GM19043 (cell line): ENCODE measurements around the gene CTNNAL1.

Source experiments
- ATAC-seq: cut with Tn5 transposase; IDR thresholded peaks from one replicate; pipeline ENCODE4 v1.9.1; 2021; ENCODE audit warnings: low read depth; ENCODE audit not compliant: unreplicated experiment

The CTNNAL1 gene

DNA sequence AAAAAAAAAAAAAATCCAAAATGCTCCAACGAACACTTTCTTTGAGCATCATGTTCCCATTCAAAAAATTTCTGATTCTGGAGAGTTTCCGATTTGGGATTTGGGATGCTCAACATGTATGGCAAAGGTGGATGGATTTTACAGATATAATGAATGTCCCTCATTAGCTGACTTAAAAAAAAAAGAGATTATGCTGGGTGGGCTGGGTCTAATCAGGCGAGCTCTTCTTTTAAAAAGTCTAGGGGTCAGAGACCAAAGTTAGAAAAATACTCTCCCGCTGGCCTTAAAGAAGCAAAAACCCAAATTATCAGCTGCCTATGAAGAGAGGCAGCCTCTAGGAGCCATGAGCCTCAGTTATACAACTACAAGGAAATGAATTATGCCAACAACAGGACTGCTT is 15.2 kb upstream of the CTNNAL1 start:
- no peak for ATAC-seq

DNA sequence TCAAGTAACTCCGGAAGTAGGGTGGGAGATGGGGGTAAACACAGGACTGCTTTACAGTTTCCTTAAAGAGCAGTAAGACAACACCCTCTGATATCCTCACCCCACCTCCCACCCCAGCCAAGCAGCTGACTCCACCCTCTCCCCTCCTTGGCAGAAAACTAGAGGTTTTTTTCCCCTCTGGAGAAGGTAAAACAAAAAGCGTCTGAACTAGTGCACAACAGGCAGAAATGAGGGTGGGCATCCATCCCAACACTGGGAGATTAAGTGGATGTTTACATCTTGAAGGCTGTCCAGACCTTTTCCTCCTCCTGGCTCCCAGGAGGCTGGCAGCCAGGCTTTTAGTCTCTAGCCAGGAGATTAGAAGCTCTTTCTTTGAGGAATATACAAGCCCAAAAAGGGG is 13.9 kb upstream of the CTNNAL1 start:
- ATAC-seq: no peak

- no peak for ATAC-seq
These were observed 13.0 kb upstream of the CTNNAL1 start for GRCh38 chr9:109026306-109026705.

DNA sequence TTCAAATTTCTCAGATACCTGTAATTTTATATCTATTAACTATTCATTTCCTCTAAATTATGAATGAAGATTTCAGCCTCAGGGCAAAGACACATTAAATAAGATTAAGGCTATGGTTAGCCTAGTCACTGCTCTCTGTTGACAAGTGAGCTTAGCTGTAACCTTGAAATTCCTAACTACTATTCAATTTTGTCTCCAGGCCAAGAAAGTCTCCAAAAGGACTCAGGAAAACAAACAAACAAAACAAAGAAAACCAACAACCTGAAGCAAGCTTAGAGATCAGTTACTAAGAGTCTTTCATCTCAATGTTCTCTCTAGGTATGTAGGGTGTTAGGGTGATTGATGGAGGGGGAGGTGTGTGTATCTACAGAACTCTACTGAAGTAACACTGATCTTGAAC is 9.6 kb upstream of the CTNNAL1 start:
- ATAC-seq: no peak

- no peak for ATAC-seq
These were observed 7.5 kb upstream of the CTNNAL1 start for GRCh38 chr9:109020581-109021511.

DNA sequence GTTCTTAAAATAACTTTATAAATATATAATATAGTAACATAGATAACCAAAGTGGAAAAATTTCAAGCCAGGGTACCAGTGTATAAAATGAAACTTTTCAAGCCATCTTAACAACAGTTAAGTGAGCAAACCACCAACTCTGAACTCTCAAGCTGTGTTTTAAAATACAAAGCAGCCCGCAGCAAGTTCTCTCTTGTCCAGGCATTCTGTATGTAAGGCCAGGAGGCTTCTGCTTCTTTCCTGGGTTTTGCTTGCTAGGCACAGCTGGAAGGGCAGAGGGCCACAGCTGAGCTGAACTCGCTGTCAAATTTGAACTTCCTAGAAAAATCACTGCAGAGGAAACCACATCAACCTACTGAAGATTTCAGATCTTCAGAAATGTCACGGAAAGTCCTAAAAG is 6.8 kb upstream of the CTNNAL1 start:
- ATAC-seq: no peak

- no peak for ATAC-seq
These were observed 6.1 kb upstream of the CTNNAL1 start for GRCh38 chr9:109019420-109019819.

- ATAC-seq: peak; percentile 42
These were observed 4.2 kb upstream of the CTNNAL1 start for GRCh38 chr9:109017493-109017892.

DNA sequence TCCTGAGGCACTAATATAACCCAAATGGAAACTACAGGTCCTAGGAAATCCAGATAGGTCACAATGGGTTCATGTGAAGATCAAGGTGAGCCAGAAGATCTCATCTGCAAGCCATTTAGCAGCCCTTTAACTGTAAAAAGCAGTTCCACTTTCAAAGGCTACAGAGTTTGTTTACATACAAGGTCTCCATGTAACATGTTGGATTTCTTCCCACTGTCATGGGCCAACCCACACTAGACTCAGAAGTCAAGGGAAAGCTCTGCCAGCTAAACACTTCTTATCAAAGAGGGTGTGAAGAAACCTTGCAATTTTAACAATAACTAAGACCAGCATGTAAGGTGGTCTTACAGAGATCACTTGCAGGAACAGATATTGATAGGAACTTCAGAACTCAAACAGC is 3.8 kb upstream of the CTNNAL1 start:
- ATAC-seq: no peak

- ATAC-seq: no peak
These were observed 2.8 kb upstream of the CTNNAL1 start for GRCh38 chr9:109016132-109016531.

- ATAC-seq: no peak
These were observed 1.4 kb upstream of the CTNNAL1 start for GRCh38 chr9:109014608-109015280.

GRCh38 chr9:109013679-109014607 is 644 bp upstream of the CTNNAL1 start:
- no peak for ATAC-seq

GRCh38 chr9:109012009-109012875 is 1.1 kb downstream of the CTNNAL1 start:
- ATAC-seq: peak; percentile 22

DNA sequence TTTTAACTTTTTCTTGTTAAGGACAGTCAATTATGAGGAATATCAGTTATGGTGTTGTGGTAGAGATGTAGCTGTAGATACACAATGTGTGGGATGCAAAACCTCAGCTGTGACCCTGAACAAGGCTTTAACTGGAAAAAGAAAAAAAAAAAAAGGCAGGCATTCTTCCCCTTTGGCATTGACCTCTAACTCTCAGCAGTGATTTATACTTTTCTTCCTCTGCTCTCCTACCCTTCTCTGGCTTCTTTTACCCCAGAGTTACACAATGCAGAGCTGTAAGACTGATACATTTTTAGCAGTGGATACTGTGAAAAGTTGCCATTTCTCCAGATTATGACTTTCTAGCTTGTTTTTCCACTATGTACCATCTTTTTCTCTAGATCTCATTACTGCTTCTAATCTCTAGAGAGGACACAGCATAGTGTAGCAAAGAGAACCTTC is 2.0 kb downstream of the CTNNAL1 start:
- ATAC-seq: no peak

DNA sequence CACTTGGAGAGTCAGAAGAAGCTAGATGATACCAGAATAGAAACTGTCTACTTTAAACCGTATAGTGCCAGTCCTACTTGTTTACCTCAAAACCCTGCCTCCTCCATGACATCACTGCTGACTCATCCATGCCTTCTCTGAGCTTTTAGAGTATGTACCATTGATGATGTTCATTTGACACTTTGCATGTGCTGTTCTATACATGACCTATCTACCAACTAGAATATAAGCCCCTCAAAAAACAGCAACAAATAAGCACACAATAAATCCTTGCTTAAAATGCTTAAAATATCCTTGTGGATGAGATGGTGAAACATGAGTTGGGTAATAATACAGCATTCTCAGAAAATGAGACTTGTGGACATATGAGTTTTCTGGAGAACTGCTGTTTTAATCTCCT is 2.6 kb downstream of the CTNNAL1 start:
- ATAC-seq: peak; percentile 35

GRCh38 chr9:109005678-109006077 is 7.6 kb downstream of the CTNNAL1 start:
- ATAC-seq: no peak

- ATAC-seq: no peak
These were observed 10.2 kb downstream of the CTNNAL1 start for GRCh38 chr9:109003116-109003515.

DNA sequence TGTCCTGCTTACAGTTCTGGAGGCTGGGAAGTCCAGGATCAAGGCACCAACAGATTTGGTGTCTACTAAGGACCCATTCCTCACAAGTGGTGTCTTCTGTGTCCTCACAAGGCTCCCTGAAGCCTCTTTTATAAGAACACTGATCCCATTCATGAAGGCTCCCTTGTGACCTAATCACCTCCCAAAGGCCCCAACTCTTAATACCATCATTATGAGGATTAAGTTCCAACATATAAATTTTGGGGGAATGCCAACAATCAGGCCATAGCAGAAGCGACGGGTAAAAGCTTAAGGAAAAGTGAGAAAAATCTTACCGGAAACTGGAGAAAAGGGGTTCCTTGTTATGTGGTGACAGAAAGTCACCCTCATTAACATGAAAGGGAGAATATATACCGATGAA is 11.2 kb downstream of the CTNNAL1 start:
- ATAC-seq: no peak

DNA sequence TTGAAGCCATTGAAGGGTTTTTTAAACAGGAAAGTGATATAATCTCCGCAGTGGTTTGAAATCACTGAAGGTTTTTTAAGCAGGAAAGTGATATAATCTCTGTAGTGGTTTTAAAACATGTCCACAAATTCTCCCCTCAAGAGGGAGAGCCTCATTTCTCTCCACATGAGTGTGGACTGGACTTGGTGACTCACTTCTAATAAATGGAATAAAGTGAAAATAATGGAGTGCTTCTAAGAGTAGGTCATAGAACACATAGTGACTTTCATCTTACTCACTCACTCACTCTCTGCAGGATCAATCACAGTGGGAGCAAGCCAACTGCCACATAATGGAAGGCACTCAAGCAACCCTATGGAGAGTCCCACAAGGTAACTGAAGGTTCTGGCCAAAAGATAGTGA is 12.0 kb downstream of the CTNNAL1 start:
- no peak for ATAC-seq

GRCh38 chr9:108997112-108997511 is 16.2 kb downstream of the CTNNAL1 start:
- ATAC-seq: no peak
